ENCODE measurements around the gene MEPCE. TPM values are rescaled to one million over a fixed set of nuclear protein-coding genes. Genes with fewer than 3 reads are reported as not detected.

Gene MEPCE
- total and polyA plus RNA-seq, 9 of the 15 experiments (the other 6 are each of a cell fraction or from before 2014, with no cell fraction given) = 10.9 to 76.3 (median 44.1) TPM

GRCh38 chr7:100469227-100470044 lies 39.8 kb downstream of the MEPCE start (continued):
- TF ChIP-seq SMARCA5 (IDR thresholded peaks at IDR 0.05) (no peak), RFX1 (IDR thresholded peaks at IDR 0.05) (no peak), ZNF232 (CRISPR knock-in tag; IDR thresholded peaks at IDR 0.05) (0 out of 2 replicates have a peak, but pooled peaks have one; percentile 36), ZZZ3 (IDR thresholded peaks at IDR 0.05) (no peak), GATA2 (CRISPR knock-in tag; IDR thresholded peaks at IDR 0.05) (0 out of 2 replicates have a peak, but pooled peaks have one; percentile 23), GTF2B (IDR thresholded peaks at IDR 0.05; ENCODE audit: extremely low read depth, insufficient read length) (no peak), FOXJ2 (tag; IDR thresholded peaks at IDR 0.05) (no peak), CHD4 (IDR thresholded peaks at IDR 0.05; ENCODE audit: insufficient read depth, insufficient replicate concordance, low read depth, low read length, poor library complexity, severe bottlenecking) (no peak), CTCFL (IDR thresholded peaks at IDR 0.05; ENCODE audit: borderline replicate concordance, insufficient read depth, low read depth, low read length, poor library complexity, severe bottlenecking) (peak; percentile 61), ETV6 (IDR thresholded peaks at IDR 0.05; ENCODE audit: borderline replicate concordance in 1 of 2, low read depth in 2 of 2, low read length in 1 of 2) (no peak), ETV6 (CRISPR knock-in tag; IDR thresholded peaks at IDR 0.05; ENCODE audit: borderline replicate concordance) (no peak), BCOR (IDR thresholded peaks at IDR 0.05) (no peak), PRPF4 (IDR thresholded peaks at IDR 0.05; ENCODE audit: insufficient read depth, low read depth, low read length, poor library complexity, severe bottlenecking) (no peak), ZNF184 (CRISPR knock-in tag; IDR thresholded peaks at IDR 0.05) (no peak), RAD51 (IDR thresholded peaks at IDR 0.05; ENCODE audit: borderline replicate concordance, low read depth) (no peak), HOMEZ (CRISPR knock-in tag; IDR thresholded peaks at IDR 0.05) (no peak), ZHX1 (conservative IDR thresholded peaks at IDR 0.05; ENCODE audit: low read length) (no peak), SRSF9 (IDR thresholded peaks at IDR 0.05; ENCODE audit: borderline replicate concordance, low read depth, low read length) (no peak), SMAD3 (CRISPR knock-in tag; conservative IDR thresholded peaks at IDR 0.05) (no peak), ZNF324 (CRISPR knock-in tag; IDR thresholded peaks at IDR 0.05) (no peak), DNMT1 (IDR thresholded peaks at IDR 0.05) (no peak), SNRNP70 (optimal IDR thresholded peaks at IDR 0.05; ENCODE audit: low read depth, low read length) (no peak)
